BJ (cell line): Measurements from ENCODE around the gene CLDN5. TPM values are rescaled to one million over a fixed set of nuclear protein-coding genes. Genes with fewer than 3 reads are reported as not detected.

Experiments
- CTCF ChIA-PET: fragments of 350-600 bp; formaldehyde crosslinking; extraction: SDS; loops from one replicate; lab custom pipeline; 2021; ENCODE audit warnings: antibody characterized with exemption, inconsistent platforms; lab: Yijun Ruan, JAX
- POLR2A ChIA-PET: fragments of 300-600 bp; sonication (Branson Sonifier 250); formaldehyde crosslinking; extraction: SDS; loops from one replicate; lab custom pipeline; 2021; ENCODE audit warnings: antibody characterized with exemption; lab: Charles Lee
- DNase-seq: peaks from one replicate; pipeline ENCODE4 v3.0.0-alpha.2; 2011; ENCODE audit warnings: low read depth
- H3K27me3 ChIP-seq: 2 replicates; pipeline ENCODE4 v1.6.0; 2011; ENCODE audit warnings: low read length; ENCODE audit not compliant: control insufficient read depth, insufficient read depth
- H3K36me3 ChIP-seq: 2 replicates; pipeline ENCODE4 v1.5.1; 2011; ENCODE audit warnings: low read length; ENCODE audit not compliant: control insufficient read depth, insufficient read depth
- H3K4me3 ChIP-seq: 2 replicates; pipeline ENCODE4 v1.5.1; 2011; ENCODE audit warnings: low read depth, mild to moderate bottlenecking, control low read depth, low read length
- polyA plus RNA-seq: library from polyadenylated mRNA; depleted of rRNA; stranded (reverse); fragments of >200 nt; gene quantifications from 2 replicates; pipeline ENCODE4 v1.2.3, GENCODE V29; 2011
- TF ChIP-seq, protein P1 (sequence below): IDR thresholded peaks from 2 replicates; pipeline ENCODE4 v1.5.1; 2011; ENCODE audit warnings: low read depth, mild to moderate bottlenecking, control low read depth, inconsistent platforms, low read length, moderate library complexity; ENCODE audit not compliant: insufficient read depth

The CLDN5 gene
- polyA plus RNA-seq, 1 experiment = 0.05 TPM

DNA sequence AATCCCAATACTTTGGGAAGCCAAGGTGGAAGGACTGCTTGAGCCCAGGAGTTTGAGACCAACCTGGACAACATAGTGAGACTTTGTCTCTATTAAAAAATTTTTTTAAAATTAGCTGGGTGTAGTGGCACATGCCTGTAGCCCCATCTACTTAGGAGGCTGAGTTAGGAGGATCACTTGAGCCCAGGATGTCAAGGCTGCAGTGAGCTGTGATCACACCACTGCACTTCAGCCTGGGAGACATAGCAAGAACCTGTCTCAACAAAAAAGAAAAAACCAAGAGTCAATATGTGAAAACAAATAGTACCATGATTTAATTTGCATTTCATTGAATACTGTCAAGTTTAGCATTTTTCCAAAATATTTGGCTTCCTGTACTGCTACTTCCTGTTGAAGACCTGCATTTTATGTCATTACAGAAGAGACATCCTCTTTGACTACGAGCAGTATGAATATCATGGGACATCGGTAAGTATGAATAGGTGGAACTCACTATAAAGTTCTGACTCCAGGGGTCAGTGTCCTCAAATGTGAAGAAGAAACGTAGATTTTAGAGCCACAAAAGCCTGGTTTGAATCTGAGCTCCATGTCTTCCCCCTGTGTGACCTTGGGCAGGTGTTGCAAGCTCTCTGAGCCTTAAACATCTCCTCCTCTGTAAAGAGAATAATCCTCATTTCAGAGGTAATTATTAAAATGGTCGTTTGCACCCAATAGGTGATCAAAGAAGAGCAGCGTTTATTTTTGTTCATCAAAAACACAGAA is 28.5 kb downstream of the CLDN5 start:
- CTCF ChIA-PET = interaction anchor here (1.1 to 4.4 kb wide), 3 partner anchors 133 to 138 kb away, joined by 4 to 43 read pairs (median 11); no protein-coding TSS in a partner anchor
- TF ChIP-seq, protein P1, sequence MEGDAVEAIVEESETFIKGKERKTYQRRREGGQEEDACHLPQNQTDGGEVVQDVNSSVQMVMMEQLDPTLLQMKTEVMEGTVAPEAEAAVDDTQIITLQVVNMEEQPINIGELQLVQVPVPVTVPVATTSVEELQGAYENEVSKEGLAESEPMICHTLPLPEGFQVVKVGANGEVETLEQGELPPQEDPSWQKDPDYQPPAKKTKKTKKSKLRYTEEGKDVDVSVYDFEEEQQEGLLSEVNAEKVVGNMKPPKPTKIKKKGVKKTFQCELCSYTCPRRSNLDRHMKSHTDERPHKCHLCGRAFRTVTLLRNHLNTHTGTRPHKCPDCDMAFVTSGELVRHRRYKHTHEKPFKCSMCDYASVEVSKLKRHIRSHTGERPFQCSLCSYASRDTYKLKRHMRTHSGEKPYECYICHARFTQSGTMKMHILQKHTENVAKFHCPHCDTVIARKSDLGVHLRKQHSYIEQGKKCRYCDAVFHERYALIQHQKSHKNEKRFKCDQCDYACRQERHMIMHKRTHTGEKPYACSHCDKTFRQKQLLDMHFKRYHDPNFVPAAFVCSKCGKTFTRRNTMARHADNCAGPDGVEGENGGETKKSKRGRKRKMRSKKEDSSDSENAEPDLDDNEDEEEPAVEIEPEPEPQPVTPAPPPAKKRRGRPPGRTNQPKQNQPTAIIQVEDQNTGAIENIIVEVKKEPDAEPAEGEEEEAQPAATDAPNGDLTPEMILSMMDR = peak; percentile 15; the same call in 1 of the 2 replicates
- POLR2A ChIA-PET = no interaction called here
- Histone ChIP-seq H3K27me3 (no peaks in the 10 kb centered on the region), H3K36me3 (no peaks in the 10 kb centered on the region), H3K4me3 (no peak overlapping the region)
- no peak for DNase-seq

DNA sequence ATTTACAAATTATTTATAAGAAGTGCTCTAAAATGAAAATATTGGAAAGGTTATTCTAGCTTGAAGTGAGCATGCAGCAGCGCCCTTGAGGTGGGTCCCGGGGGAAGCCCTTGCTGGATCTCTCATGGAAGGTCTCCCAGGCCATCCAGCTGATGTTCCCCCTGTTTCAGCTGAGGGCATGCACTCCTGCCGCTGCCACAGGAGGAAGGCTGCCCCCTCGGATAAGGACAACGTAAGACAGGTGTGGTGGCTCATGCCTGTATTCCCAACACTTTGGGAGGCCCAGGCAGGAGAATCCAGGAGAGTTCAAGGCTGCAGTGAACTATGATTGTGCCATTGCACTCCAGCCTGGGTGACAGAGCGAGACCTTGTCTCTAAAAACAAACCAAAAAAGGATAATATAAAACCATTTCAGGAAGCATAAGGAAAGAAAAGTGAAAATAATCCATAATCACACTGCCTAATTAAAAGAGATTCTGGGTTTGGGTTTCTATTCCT is 29.5 kb downstream of the CLDN5 start:
- H3K4me3 ChIP-seq = no peak overlapping the region
- H3K36me3 ChIP-seq = no peaks in the 10 kb centered on the region

DNA sequence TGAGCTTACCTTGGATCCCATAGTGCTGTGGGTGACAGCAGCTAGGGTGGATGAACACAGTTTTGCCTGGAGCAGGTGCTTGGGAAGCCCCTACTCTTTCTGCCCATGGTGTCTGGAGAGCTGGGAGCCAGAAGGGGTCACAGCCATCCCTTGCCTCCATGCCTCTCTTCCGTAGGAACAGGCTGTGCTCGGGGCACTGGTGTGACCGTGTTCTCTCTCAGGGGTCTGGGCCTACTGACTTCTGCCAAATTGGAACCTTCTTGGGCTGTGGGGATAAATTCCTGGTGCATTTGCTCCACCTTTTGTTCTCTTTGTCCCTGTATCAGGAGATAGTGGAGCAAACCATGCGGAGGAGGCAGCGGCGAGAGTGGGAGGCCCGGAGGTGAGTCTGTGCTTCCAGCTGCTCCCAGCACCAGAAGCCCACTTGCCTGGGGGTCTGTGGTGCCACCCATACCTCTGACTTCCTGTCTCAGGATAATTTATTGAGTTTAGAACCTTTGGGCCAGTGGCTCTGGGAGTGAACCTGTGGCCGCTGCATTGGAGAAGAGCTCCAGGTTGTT is 30.1 kb downstream of the CLDN5 start:
- no peak overlapping the region for H3K4me3 ChIP-seq
- DNase-seq = no peak
- no peaks in the 10 kb centered on the region for H3K36me3 ChIP-seq
- H3K27me3 ChIP-seq = no peaks in the 10 kb centered on the region
- CTCF ChIA-PET = interaction anchor here (1.7 to 4.4 kb wide), 3 partner anchors 14 to 138 kb away, joined by 3 to 43 read pairs (median 11); partner anchors contain the start of gene CDC45
- TF ChIP-seq, protein P1 = no peak
- POLR2A ChIA-PET = no interaction called here

More for the DNA sequence above, 29.5 kb downstream of the CLDN5 start:
- TF ChIP-seq, protein P1 = no peak
- H3K27me3 ChIP-seq = no peaks in the 10 kb centered on the region
- ChIA-PET CTCF (interaction anchor here (2.6 to 4.4 kb wide), 2 partner anchors 134 to 137 kb away, joined by 11 to 43 read pairs; no protein-coding TSS in a partner anchor), POLR2A (no interaction called here)
- DNase-seq = no peak

DNA sequence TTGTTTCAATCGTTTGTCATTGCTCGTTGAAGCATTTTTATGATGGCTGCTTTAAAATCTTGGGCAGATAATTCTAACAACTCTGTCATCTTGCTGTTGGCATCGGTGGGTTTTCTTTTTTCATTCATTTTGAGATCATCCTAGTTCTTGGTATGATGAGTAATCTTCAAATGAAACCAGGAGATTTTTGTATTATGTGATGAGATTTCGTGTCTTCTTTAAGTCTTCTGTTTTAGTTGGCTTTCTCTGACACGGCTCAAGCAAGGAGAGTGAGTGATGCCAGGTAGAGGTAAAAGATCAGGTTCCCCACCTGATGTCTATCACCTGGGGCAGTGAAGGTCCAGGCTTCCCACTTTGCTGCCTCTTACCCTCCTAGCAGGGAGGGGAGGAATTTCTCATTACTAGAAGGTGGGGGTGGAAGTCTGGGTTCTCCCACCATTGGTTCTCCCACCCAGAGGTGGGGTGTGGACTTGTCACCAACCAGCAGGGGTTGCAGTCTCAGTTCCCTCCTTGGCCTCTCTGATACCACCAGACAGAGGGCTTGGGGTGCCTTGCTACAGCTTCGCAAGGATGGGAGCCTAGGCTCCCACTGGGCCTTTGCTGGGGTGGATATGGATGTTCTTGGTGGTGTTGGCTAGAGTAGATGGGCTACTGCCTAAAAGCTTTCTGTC is 31.6 kb downstream of the CLDN5 start:
- no peaks in the 10 kb centered on the region for H3K27me3 ChIP-seq
- no peak for DNase-seq
- TF ChIP-seq, protein P1 = no peak
- no peak overlapping the region for H3K4me3 ChIP-seq
- H3K36me3 ChIP-seq = no peaks in the 10 kb centered on the region
- ChIA-PET CTCF (interaction anchor here (1.7 to 4.4 kb wide), 2 partner anchors 12 to 136 kb away, joined by 3 to 43 read pairs; partner anchors contain the start of gene CDC45), POLR2A (no interaction called here)
